K562 (cell line): Measurements from ENCODE around the gene HEBP1.

ENCODE experiments used
- ARID1B ChIP-seq: fragments of 450-650 bp; IDR thresholded peaks from 2 replicates; pipeline ENCODE4 v1.6.1; 2016; ENCODE audit warnings: antibody characterized with exemption, mild to moderate bottlenecking, inconsistent platforms
- ATF3 ChIP-seq, 2 experiments: fragments of 450-650 bp in 1 of 2; sonication (generic) in 1 of 2; formaldehyde crosslinking in 1 of 2; IDR thresholded peaks in 1 of 2; conservative IDR thresholded peaks in 1 of 2; 2 replicates each; pipeline versions ENCODE4 v1.6.1 to v1.8.1; 2016 to 2023; ENCODE audit warnings: mild to moderate bottlenecking in 2 of 2, moderate library complexity in 2 of 2, inconsistent platforms in 1 of 2, missing genetic modification reagents in 1 of 2
- CTCF ChIP-seq, 3 experiments: IDR thresholded peaks in 2 of 3; conservative IDR thresholded peaks in 1 of 3; 2 replicates each; pipeline ENCODE4 v1.5.1; 2011 to 2012; ENCODE audit warnings: low read length in 3 of 3, mild to moderate bottlenecking in 3 of 3, control low read depth in 2 of 3, improper control_type of control experiment in 1 of 3, inconsistent platforms in 1 of 3, low read depth in 1 of 3, mixed read lengths in 1 of 3, moderate library complexity in 1 of 3; ENCODE audit not compliant: insufficient read depth in 2 of 3
- MAFK ChIP-seq: IDR thresholded peaks from 2 replicates; pipeline ENCODE4 v1.6.1; 2011; ENCODE audit warnings: low read length, improper control_type of control experiment
- SMARCA4 ChIP-seq: fragments of 450-650 bp; IDR thresholded peaks from 2 replicates; pipeline ENCODE4 v1.6.1; 2016
- ZKSCAN1 ChIP-seq: fragments of 150-350 bp; IDR thresholded peaks from 2 replicates; pipeline ENCODE4 v1.6.1; 2016; ENCODE audit warnings: low read depth, low read length
- ZNF253 ChIP-seq: fragments of 250-450 bp; sonication (Bioruptor Pico); conservative IDR thresholded peaks from 2 replicates; pipeline ENCODE4 v1.6.1; 2021; ENCODE audit warnings: mild to moderate bottlenecking
- ZNF384 ChIP-seq: IDR thresholded peaks from 2 replicates; pipeline ENCODE4 v1.6.1; 2012; ENCODE audit warnings: low read depth, low read length, improper control_type of control experiment

- TF ChIP-seq ZNF384, result no peak
- no peak for TF ChIP-seq ZNF253 (CRISPR knock-in tag)
- TF ChIP-seq MAFK, result no peak
- no peak for TF ChIP-seq SMARCA4
- no peak for TF ChIP-seq ZKSCAN1
- no peak for TF ChIP-seq ATF3 (IDR thresholded peaks at IDR 0.05)
- no peak for TF ChIP-seq ATF3 (CRISPR knock-in tag; conservative IDR thresholded peaks at IDR 0.05)
- TF ChIP-seq ARID1B, result no peak
- TF ChIP-seq CTCF (IDR thresholded peaks at IDR 0.05 in 2 of 3, conservative IDR thresholded peaks at IDR 0.05 in 1 of 3; ENCODE audit: insufficient read depth in 2 of 3, low read depth in 1 of 3, low read length in 3 of 3), result no peak
These were observed 35.8 kb downstream of the HEBP1 start for GRCh38 chr12:12964255-12964654.
